Epithelial cell of prostate (primary cell): ENCODE results near the gene FRRS1.

Experiments used
- DNase-seq: peaks from one replicate; pipeline ENCODE4 v3.0.0-alpha.2; 2011; ENCODE audit warnings: low read depth, low spot score
- H3K27ac ChIP-seq: fragments of 450-650 bp; 2 replicates; pipeline ENCODE4 v1.5.1; 2017; ENCODE audit warnings: mild to moderate bottlenecking

FRRS1 gene

DNA sequence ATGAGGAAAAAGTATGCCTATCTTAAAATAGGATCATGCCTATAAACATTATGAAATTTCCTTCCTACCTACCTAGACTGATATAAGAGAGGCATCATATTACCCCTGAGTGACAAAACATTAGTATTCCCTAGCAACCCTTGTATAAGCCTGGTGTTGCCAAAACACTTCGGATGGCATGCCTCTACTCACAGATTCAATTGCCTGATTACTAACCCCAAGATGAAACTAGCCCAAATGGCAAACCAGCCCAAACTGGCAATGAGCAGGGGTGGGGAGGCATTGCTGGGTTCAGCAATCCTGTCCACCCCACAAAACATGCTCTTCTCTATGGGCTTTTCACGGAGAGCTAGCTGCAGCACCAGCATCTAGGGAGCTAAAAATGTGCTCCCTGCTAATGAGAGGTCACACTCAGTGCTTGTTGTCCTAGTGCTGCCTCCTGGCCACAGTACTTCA is 106.7 kb downstream of the FRRS1 start:
- H3K27ac ChIP-seq: no peak overlapping the region
- peak; percentile 92 for DNase-seq
